KBM-7 (cell line): ENCODE measurements around the gene SCD.
A peak's percentile ranks its signal among the peaks of the same experiment; 100 is the strongest.
"Not testable (repeated sequence)": the region's sequence is repeated elsewhere in the genome, so short reads cannot be mapped to it uniquely, and the experiment has no call there.

Experiments
- DNase-seq: peaks from one replicate; pipeline ENCODE4 v3.0.0-alpha.2; 2015
- in situ Hi-C: fragments of 300-500 bp; cut with MboI; formaldehyde crosslinking; loops from 2 replicates; pipeline ENCODE4 v1.14.3; 2020; ENCODE audit warnings: low sequenced_read_pairs, low pct_unique_long_range_greater_than_20kb, mixed read lengths

Gene SCD

DNA sequence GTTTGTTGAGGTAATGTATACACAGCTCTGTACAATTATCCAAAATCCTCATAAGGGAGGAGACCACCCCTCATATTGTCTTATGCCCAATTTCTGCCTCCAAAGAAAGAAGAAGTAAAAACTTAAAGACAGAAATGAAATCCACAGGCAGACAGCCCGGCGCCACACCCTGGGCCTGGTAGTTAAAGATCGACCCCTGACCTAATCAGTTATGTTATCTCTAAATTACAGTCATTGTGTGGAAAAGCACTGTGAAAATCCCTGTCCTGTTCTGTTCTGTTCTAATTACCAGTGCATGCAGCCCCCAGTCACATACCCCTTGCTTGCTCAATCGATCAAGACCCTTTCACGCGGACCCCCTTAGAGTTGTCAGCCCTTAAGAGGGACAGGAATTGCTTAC, 29.6 kb downstream of the SCD start:
- DNase-seq, in situ Hi-C loops: not testable (repeated sequence)

DNA sequence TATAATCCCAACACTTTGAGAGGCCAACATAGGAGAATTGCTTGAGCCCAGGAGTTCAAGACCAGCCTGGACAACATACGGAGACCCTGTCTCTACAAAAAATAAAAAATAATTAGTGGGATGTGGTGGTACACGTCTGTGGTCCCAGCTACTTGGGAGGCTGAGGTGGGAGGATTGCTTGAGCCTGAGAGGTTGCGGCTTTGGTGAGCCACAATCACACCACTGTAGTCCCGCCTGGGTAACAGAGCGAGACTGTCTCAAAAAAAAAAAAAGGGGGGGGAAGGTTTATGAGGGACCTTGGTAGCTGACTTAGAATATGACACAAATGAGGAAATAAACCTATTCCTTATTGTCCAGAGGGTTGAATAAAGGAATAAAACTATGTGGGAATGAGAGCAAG, 30.8 kb downstream of the SCD start:
- in situ Hi-C loops, result no loop called here
- DNase-seq, result peak; percentile 82

GRCh38 chr10:100380400-100380799, 33.4 kb downstream of the SCD start:
- DNase-seq, result no peak
- in situ Hi-C loops, result no loop called here

DNA sequence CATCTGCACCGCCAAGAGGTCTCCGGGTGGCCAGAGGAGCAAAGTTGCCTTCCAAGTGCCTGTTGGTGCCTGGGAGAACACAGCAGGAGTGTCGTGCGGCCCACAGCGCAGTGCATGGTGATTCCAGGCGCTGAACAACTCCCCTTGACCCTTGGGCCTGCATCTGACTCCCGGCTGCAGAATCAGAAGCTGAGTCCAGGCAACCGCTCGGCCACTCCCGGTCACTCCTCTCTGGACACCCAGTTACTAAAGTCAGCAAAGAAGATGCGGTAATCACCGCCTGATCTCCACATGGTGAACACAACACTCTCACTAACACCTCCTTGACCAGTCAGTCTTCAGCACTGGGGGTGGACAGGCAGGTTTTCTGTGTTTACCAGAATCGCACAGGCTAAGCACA, 35.5 kb downstream of the SCD start:
- no peak for DNase-seq
- in situ Hi-C loops, result no loop called here

DNA sequence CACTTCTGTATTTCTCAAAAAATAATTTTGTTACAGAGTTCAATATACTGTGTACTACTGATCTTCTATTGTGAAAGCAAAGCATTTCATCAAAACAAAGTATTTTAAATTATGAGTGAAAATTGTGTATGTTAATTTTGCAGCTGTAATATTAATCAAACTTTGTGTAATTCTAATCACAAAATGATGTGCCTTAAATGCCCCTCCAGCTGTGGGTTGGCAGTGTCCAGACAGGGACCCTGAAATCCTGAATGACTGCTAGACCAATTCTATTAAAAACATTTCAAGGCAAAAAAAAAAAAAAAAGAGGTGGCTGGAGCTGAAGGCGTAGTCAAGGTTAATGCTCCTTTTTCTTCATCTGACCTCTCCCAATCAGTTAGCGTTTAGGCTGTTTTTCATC, 36.2 kb downstream of the SCD start:
- DNase-seq, result no peak
- in situ Hi-C loops, result no loop called here

DNA sequence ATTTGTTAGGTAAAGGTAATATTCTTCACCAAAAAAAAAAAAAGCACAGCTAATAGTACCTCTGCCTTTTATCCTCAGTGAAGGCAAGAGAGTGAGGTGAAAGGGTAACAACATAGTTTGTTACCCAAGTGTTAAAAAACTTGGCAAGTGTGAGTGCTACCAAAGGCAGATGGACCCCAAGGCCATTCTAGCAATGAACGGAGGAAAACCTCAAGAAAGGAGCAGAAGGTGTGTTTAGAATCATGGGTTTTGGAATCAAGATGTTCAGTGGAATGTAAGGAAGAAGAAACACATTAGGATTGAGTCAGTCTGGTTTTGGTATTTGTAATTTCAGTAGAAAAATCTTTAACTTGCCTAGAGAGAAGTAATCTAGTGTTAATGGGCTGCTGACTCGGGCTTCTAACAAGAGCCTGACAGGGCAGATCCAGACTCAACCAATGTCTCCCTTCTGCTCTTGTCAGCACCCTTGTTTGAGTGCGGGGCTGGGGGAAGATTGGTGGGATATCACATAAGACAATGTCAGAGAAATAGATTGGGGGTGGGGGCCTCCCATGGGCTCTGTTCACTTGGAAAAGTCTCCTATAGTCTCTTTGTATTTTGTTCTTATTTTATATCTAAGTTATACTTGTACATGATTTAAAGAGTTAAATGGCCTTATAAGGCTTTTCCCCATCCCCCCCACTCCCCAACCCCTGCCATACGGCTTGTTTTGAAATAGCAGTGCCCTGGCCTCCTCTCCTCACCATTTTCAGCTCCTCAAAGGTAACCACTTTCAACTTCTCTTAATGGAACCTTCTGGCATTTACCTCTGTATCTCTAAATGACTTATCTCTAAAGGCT, 44.4 kb downstream of the SCD start:
- in situ Hi-C loops, result no loop called here

DNA sequence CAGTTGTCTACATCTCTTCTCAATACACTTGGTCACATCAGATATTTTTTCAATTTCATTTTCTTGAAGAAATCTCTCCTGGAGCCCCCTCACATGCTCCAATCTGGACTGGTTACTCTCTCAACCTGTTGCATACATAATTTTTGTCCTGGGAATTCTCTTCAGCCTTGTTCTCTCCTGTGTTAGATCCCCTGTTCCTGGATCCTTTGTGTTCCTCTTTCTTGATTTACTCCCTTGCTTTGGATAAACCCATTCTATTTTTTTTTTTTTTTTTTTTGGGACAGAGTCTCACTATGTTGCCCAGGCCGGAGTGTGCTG, 45.6 kb downstream of the SCD start:
- no peak for DNase-seq
- in situ Hi-C loops, result no loop called here

More for the DNA sequence above, 44.4 kb downstream of the SCD start:
- DNase-seq, result no peak

DNA sequence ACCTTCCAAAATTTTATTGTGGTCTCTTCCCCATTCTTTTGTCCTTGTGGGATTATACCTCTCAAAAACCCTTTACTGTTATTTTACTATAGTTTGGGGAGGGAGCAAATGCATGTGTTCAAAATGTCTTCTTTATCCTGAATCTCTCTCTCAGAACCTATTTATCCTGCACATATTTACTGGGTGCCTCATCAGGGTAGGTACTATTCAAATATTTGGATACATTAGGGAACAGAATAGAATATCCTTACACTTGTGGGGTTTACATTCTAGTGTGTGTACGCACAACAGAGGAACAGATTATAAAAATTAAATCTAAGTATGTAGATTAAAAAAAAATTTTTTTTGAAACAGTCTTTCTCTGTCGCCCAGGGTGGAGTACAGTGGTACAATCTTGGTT, 48.6 kb downstream of the SCD start:
- in situ Hi-C loops, result no loop called here
- no peak for DNase-seq

DNA sequence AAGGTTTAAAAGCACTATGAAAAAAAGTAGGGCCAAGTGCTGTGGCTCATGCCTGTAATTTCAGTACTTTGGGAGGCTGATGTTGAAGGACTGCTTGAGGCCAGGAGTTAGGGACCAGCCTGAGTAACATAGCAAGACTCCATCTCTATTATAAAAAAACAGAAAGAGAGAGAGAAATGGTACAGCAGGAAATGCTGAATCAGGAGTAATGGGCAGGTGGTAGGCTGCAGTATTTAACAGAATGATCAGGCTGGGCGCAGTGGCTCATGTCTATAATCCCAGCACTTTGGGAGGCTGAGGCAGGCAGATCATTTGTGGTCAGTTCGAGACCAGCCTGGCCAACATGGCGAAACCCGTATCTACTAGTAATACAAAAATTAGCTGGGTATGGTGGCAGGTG, 49.6 kb downstream of the SCD start:
- in situ Hi-C loops, result no loop called here
- no peak for DNase-seq

DNA sequence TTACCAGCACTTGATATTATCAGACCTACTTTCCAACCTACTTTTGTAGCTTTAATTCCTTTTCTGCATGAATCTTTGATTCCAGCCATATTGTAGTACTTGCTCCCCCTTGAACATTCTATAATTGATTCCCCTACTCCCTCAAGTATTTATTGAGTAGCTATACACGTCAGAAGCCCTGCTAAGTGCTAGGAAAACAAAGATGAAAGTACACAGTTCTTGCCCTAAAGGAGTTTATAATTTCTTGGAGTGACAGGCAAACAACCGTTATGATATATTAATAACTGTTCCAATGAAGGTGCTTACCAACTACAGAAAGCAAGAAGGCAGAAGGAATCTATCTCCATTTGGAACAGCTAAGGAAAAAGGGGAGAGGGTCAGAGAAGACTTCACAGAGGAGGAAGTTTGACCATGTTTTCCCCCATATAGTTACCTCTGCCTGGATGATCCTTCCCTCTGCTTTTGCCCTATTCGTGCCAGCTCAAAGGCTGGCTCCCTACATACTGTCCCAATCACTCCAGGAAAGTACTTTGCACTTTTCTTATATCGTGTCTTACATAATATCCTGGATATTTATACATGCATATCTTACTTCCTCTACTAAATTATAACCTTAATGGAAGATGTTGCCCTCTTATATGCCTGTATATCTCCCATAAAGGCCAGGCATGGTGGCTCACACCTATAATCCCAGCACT, 54.7 kb downstream of the SCD start:
- in situ Hi-C loops, result no loop called here
- DNase-seq, result no peak

GRCh38 chr10:100403734-100404133, 56.7 kb downstream of the SCD start:
- in situ Hi-C loops, result no loop called here

DNA sequence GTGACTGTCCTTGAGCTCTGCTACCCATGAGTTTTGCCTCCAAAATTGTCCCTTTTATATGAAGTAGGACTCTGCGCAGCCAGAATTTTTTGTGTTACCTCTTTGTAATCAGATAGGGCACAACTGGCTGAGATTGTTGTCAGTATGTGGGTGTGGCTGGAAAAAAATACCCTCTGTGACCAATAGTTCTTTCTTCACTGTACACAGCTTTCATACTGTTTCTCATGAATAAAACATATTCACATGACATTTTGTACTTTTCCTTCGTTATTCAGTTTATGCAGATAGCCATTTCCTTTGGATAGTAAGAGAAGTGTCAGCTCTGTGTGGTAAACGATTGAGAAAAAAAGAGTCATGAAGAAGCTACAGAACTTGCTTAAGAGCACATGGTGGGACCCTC, 66.1 kb downstream of the SCD start:
- in situ Hi-C loops, result no loop called here
- no peak for DNase-seq

More at GRCh38 chr10:100403734-100404133, 56.7 kb downstream of the SCD start:
- no peak for DNase-seq
